GM19351 (cell line): ENCODE measurements around the gene C1orf116.

Experiments
- ATAC-seq: cut with Tn5 transposase; IDR thresholded peaks from one replicate; pipeline ENCODE4 v1.9.1; 2021; ENCODE audit warnings: mild to moderate bottlenecking, moderate library complexity; ENCODE audit not compliant: unreplicated experiment

The C1orf116 gene

GRCh38 chr1:207001492-207002245 lies 30.9 kb downstream of the C1orf116 start:
- no peak for ATAC-seq

DNA sequence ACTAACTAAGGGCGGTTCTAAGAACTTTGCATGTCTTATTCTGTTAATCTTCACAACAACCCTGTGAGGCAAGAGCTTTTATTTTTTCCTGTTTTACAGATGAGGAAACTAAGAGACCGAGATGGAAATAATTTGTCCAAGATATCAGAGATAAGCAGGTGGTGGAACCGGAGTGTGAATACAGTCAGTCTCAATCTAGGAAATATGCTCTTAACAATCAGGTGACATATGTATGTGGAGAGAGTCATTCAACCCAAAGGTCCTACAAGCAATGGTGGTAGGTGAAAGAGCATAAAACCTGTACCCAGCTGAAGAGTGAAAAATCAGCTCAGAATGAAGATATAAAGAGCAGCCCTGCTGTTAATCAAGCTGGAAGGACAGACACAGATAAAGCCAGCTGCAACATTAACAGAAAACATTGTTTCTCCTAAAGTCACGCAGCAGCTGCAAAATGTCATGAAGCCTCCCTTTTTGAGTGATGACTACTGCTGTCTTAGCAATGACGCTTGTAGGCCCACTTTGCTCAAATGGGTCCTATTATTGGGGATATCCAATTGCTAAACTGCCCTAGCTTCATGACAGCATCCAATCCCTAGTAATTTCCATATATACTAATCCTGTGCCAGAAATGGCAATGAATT lies 31.8 kb downstream of the C1orf116 start:
- no peak for ATAC-seq

DNA sequence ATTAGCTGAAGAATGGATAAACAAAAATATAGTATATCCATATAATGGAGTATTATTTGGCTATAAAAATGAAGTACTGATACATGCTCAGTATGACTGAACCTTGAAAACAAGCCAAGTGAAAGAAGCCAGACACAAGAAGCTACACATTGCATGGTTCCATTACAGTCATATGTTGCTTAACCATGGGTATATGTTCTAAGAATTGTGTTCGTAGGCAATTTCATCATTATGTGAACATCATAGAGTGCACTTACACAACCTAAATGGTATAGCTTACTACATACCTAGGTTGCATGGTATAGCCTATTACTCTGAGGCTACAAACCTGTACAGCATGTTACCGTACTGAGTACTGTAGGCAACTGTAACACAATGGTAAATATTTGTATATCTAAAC lies 33.7 kb downstream of the C1orf116 start:
- no peak for ATAC-seq

DNA sequence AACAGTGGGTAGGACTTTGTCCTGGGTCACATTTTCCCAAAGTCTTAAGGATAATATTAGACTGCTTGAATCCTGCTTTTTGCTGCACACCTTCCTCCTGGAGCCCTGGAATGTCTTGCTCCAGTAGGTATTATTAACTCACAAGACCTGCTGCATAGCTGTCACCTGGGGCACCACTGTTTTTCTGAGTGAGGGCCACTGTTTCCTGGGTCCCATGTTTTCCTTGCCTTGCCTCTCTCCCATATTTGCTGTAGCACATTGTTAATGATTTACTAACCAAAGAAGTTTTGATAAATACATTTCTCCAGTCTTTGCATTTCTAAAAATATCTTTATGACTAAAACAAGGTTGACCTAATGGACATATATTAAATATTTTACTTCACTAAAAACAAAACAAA lies 39.8 kb downstream of the C1orf116 start:
- no peak for ATAC-seq

DNA sequence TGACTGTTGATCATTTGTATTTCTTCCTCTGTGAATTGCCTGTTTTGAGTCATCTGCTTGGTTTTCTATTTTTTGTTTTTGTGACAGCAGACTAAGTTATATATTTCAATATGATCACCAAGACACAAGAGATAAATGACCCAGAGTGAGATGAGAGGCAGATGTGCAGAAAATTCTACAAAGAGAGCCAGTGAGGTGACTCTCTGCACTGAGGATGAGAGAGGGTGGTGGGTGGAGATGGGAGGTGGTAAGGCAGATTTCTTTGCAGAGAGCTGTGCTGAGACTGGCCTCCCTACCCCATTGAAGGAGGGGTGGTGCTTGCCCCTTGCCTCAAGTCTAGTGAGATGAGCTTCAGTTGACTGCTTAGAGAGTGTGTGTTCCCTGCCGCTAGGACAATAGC lies 44.7 kb downstream of the C1orf116 start:
- ATAC-seq, result no peak

GRCh38 chr1:206986885-206987284 lies 45.7 kb downstream of the C1orf116 start:
- ATAC-seq, result no peak

DNA sequence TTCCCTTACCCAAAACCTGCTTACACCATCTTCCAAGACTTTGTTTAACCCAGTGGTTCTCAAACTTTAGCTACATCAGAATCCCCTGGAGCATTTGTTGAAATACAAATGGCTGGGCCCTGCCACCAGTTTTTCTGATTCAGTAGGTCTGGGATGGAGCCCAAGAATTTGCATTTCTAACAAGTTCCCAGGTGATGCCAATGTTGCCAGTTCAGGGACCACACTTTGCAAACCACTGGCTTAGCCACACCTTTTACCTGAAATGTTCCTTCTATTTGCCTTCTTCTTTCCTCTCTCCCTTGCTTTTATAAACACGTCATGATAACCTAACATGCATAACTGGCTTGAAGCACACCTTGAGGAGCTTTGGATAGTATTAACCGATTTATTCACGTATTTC lies 46.2 kb downstream of the C1orf116 start:
- no peak for ATAC-seq

- ATAC-seq, result no peak
Measured at GRCh38 chr1:206985162-206985749, 47.3 kb downstream of the C1orf116 start.

- ATAC-seq, result peak; percentile 58
Measured at GRCh38 chr1:206982216-206982615, 50.3 kb downstream of the C1orf116 start.

- ATAC-seq, result no peak
Measured at GRCh38 chr1:206979379-206980043, 53.0 kb downstream of the C1orf116 start.

DNA sequence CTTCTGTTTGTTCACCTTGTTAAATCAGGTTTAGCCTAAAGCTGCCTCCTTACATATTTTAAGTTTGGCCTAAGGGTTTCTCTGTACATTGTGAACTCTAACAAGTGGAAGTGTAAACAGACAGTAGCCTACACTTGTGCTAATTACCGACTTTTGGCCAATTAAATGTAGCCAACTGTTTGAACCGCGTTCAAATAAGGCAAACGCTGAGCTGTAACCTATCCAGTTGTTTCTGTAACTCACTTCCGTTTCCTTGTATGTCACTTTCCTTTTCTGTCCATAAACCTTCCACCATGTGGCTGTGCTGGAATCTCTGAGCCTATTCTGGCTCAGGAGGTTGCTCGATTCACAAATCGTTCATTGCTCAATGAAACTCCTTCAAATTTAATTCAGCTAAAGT lies 54.3 kb downstream of the C1orf116 start:
- ATAC-seq, result no peak

DNA sequence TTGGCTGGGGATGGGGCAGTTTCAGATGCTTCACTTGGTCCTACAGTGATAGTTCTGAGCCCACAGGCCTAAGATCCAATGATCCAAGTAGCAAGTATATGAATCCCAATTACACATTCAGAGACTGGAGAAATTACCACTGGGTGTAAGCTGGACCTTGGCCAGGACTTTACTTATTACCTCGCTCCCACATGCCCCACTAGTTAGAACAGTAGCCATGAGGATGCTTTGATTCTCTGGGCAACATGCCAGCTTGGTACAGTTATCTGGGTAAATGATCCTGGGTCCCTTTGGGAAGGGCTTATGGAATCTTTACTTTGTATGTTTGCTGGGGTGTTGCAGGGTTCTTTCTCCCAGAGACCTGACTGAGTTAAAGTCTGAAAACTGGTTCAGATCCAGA lies 57.2 kb downstream of the C1orf116 start:
- no peak for ATAC-seq

DNA sequence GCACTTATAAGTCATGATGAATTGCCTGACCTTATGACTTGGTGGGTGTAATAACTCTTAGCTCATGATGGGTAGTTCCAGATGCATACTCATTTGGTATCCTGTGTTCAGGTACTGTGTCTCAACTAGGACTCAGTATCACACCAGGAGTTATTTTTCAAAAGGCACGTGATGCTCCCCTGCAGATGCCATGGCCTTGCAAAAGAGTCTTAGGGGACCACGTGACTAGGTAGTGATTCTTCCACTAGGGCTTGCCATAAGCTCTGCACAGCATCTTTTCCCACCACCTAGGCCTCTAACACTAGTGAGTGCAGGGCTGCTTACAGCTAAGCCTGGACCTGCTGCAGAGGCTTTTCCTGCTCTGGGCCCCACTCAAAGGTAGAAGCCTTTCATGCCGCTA lies 58.4 kb downstream of the C1orf116 start:
- no peak for ATAC-seq

DNA sequence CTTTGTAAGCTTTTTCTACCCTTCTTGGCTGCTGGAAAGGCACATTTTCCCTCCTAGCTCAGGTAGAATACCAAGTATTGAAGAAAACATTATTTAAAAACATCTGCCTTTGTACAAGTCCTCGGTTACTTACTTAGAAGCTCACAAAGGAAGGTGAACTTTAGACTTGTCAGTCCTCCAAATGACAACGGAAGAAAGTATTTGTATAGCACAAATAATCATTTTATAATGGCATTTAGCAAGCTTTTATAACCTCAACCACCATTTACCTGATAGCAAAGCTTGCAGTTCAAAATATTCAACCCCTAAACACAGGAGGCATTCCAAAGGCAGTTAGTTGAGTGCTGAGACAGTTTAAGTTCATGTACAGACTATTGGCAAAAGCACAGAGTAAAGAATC lies 59.8 kb downstream of the C1orf116 start:
- no peak for ATAC-seq

DNA sequence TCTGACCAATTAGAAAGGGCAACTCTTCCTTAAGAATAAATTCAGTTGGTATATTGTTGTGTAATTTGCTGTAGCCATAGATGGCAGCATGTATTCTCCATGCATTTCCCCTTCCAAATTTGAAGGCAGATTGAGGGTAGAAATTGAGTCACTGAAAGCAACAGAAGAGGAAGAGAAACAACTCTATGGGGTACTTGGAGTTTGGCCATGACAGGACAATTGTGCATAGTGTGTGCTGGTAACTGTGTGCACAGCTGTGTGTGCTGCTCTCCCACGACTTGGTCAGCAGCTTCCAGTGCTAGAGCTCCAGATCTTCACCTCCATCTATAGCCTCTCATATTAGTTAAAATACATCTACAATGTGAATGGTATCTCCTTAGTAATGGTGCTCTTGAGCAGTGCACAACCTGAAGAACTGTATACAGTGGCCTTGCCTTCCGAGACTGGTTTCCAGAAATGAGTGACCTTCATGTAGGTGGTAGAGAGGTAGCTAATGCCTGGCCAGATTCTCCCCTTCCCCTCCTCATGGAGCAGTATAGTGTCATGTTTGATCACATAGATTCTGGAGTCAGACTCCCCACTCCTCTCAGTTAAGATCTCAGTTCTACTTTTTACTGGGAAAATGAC lies 61.4 kb downstream of the C1orf116 start:
- peak; percentile 73 for ATAC-seq

GRCh38 chr1:206970446-206970845 lies 62.1 kb downstream of the C1orf116 start, which contains the start of gene FCAMR:
FCAMR (minus strand) TSS chr1:206970460; CDS start chr1:206970125, 335 bp downstream.
- no peak for ATAC-seq

- no peak for ATAC-seq
Measured at GRCh38 chr1:206969090-206969489, 63.5 kb downstream of the C1orf116 start.
